Calu3 (cell line): ENCODE results near the gene VPS4B. TPM values are rescaled to one million over a fixed set of nuclear protein-coding genes. Genes with fewer than 3 reads are reported as not detected.

ENCODE experiments used
- BruUV-seq: library from RNA; stranded (reverse); fragments of 400-500 nt; replicated peaks from 2 replicates; lab custom pipeline; 2021; lab: Mats Ljungman, UMichigan
- CTCF ChIA-PET: fragments of 300-600 bp; sonication (Branson Sonifier 250); formaldehyde crosslinking; loops from one replicate; lab custom pipeline; 2022; ENCODE audit warnings: antibody characterized with exemption; lab: Charles Lee
- DNase-seq: peaks from one replicate; pipeline ENCODE4 v3.0.0; 2022
- H3K27ac Mint-ChIP-seq: one replicate; pipeline ENCODE4 v1.8.0; 2022; ENCODE audit warnings: mixed read lengths; ENCODE audit not compliant: unreplicated experiment
- H3K27me3 Mint-ChIP-seq: one replicate; pipeline ENCODE4 v1.8.0; 2022; ENCODE audit warnings: mixed read lengths; ENCODE audit not compliant: unreplicated experiment
- H3K36me3 Mint-ChIP-seq: one replicate; pipeline ENCODE4 v1.8.0; 2022; ENCODE audit warnings: mild to moderate bottlenecking, moderate library complexity, mixed read lengths; ENCODE audit not compliant: insufficient read depth, unreplicated experiment
- H3K4me1 Mint-ChIP-seq: one replicate; pipeline ENCODE4 v1.8.0; 2022; ENCODE audit warnings: mild to moderate bottlenecking, low read depth, mixed read lengths; ENCODE audit not compliant: unreplicated experiment
- H3K4me3 Mint-ChIP-seq: one replicate; pipeline ENCODE4 v1.8.0; 2022; ENCODE audit warnings: mild to moderate bottlenecking, low read depth, moderate library complexity, mixed read lengths; ENCODE audit not compliant: unreplicated experiment
- H3K9me3 Mint-ChIP-seq: one replicate; pipeline ENCODE4 v1.8.0; 2022; ENCODE audit warnings: low read depth, mixed read lengths; ENCODE audit not compliant: unreplicated experiment
- CTCF ChIP-seq: fragments of 200-600 bp; IDR thresholded peaks from one replicate; pipeline ENCODE4 v1.8.0; 2022; ENCODE audit warnings: antibody characterized with exemption; ENCODE audit not compliant: unreplicated experiment
- intact Hi-C: fragments of 100-400 bp; cut with micrococcal nuclease; formaldehyde crosslinking; loops from one replicate; pipeline ENCODE4 v1.10.0; 2022; ENCODE audit not compliant: unreplicated experiment
- total RNA-seq: library from RNA; stranded (reverse); gene quantifications from 2 replicates; pipeline ENCODE4 v1.2.3, GENCODE V29; 2022

VPS4B gene
- total RNA-seq, 1 experiment from 2014 or later = 83.3 TPM

DNA sequence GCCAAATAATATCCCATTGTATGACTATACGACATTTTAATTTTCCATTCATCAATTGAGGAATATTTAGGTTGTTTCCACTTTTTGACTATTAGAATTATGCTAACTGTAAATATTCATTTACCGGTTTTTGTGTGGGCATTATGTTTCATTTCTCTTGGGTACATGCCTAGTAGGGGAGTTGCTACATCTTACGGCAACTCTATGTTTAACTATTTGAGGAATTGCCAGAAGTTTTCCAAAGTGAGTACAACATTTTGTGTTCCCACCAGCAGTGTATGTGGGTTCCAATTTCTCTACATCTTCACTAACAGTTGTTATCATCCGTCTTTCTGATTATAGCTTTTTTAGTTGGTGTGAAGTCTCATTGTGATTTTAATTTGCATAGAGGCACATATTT is 53.7 kb downstream of the VPS4B start:
- peaks cover 8% of the 10 kb centered on the region for H3K4me1 Mint-ChIP-seq
- BruUV-seq = no TSS peak
- DNase-seq = no peak
- peak overlapping the region; percentile 85 for H3K27ac Mint-ChIP-seq
- intact Hi-C loops = loop anchor here (5.0 kb wide), 1 partner anchor 69 kb away; no protein-coding TSS in a partner anchor
- peak overlapping the region; percentile 89 for H3K4me3 Mint-ChIP-seq
- H3K36me3 Mint-ChIP-seq = peaks cover 45% of the 10 kb centered on the region
- peaks cover 4% of the 10 kb centered on the region for H3K9me3 Mint-ChIP-seq
- no peaks in the 10 kb centered on the region for H3K27me3 Mint-ChIP-seq
- CTCF ChIA-PET = no interaction called here
- TF ChIP-seq CTCF = no peak

DNA sequence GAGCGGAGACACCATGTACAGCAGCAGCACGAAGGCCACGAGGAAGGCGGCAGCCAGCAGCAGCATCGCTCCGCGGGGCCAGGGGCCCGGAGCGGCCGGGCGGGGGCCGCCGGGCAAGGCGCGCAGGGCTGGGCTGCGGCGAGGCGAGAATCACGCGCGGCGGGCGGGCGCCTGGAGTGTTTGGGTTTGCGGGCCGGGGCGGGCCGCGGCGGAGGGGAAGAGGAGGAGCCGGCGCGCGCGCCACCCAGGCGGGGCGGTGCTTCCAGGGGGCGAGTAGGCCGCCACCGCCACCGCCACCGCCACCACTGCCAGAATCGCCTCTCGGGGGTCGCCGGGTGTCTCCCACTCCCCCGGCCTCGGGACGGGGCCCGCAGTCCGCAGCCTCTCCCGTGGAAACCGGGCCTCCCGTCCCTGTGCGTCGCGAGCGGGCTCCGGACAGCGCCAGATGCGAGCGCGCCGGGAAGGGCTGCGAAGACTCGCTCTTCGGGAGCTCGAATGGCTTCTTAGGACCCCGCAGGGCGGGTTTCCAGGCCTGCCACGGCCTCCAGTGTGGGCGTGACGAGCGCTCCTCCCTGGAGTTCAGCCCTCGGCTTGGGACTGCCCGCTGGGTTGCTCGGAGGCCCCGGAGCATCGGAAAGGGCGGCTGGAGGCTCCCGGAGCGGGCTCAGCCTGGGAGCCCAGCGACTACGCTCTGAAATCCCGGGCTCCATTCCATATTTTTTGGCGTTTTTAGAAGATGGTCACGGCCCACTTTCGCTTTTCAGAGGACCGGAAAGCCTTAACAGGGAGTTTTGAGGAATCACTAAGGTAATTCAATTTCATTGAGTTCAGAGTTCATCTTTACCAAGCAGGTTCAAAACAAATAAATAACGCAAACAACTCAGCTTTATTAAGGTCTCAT is 55.0 kb downstream of the VPS4B start, which contains the start of gene KDSR:
KDSR (minus strand) TSS at position 154 of the 901 bp plus-strand sequence; CDS start at position 66, 88 bp downstream.
- Mint-ChIP-seq H3K27ac (peak within 1 kb of the TSS; percentile 85), H3K4me3 (peak within 1 kb of the TSS; percentile 89), H3K4me1 (peaks cover 8% of the 10 kb centered on the region), H3K9me3 (peaks cover 4% of the 10 kb centered on the region), H3K27me3 (no peaks in the 10 kb centered on the region), H3K36me3 (peaks cover 45% of the 10 kb centered on the region)
- TF ChIP-seq CTCF = no peak
- CTCF ChIA-PET = interaction anchor here (0.9 kb wide), 1 partner anchor 18 kb away, joined by 3 read pairs; no protein-coding TSS in a partner anchor
- intact Hi-C loops = loop anchor here (5.0 kb wide), 1 partner anchor 70 kb away; no protein-coding TSS in a partner anchor
- TSS peak; percentile 56 for BruUV-seq
- peak; percentile 97 for DNase-seq

DNA sequence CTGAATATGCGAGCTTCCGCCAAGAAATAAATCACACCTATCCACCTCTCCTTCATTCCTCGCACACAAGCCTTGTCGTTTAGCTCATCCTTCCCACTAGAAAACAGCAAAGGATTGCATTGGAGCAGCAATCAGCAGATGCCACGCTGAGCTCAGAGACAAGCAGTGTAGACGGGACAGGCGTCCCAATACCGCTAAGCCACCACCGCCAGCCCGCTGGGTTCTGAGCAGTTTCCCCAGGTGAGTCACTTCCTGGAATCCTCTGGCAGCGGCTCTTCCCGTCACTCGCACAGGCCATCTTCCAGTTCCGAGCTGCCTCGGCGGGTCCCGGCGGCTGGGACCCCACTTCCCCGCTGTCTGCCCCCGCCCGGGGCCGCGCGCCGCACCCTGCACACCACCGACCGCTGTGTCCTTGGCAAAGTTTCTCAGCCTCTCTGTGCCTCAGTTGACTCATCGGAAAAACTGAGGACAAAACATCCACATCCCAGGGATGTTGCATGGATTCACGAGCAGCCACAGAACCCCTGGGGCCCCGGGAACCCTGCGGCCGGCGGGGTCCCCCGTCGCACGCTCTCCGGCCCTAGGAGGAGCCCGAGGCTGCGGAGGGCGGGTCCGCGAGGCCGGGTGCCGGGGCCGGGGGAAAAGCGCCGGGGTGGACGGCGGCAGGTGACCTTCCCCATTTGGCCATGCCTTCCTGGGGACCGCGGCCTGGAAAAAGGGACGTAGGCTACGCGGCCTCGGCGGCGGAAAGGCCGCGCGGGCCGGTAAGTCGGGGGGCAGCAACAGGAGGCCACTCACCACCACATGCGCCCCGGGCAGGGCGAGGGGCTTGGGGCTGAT is 55.8 kb downstream of the VPS4B start:
- no peak for TF ChIP-seq CTCF
- peaks cover 51% of the 10 kb centered on the region for H3K36me3 Mint-ChIP-seq
- no TSS peak for BruUV-seq
- H3K4me1 Mint-ChIP-seq = peaks cover 8% of the 10 kb centered on the region
- intact Hi-C loops = loop anchor here (5.0 kb wide), 1 partner anchor 71 kb away; no protein-coding TSS in a partner anchor
- peaks cover 4% of the 10 kb centered on the region for H3K9me3 Mint-ChIP-seq
- H3K27me3 Mint-ChIP-seq = no peaks in the 10 kb centered on the region
- H3K4me3 Mint-ChIP-seq = peak overlapping the region; percentile 89
- CTCF ChIA-PET = interaction anchor here (0.6 to 2.0 kb wide), 2 partner anchors 73 to 417 kb away, joined by 3 to 8 read pairs; no protein-coding TSS in a partner anchor
- peak overlapping the region; percentile 48 for H3K27ac Mint-ChIP-seq
- DNase-seq = peak; percentile 70

GRCh38 chr18:63365876-63366212 is 56.4 kb downstream of the VPS4B start:
- CTCF ChIA-PET = interaction anchor here (0.6 to 2.0 kb wide), 3 partner anchors 74 to 950 kb away, joined by 3 to 8 read pairs (median 4); no protein-coding TSS in a partner anchor
- intact Hi-C loops = loop anchor here (5.0 kb wide), 1 partner anchor 71 kb away; no protein-coding TSS in a partner anchor
- Mint-ChIP-seq H3K9me3 (peaks cover 4% of the 10 kb centered on the region), H3K27ac (peak overlapping the region; percentile 48), H3K4me3 (peak overlapping the region; percentile 89), H3K27me3 (no peaks in the 10 kb centered on the region), H3K36me3 (peaks cover 51% of the 10 kb centered on the region), H3K4me1 (peaks cover 8% of the 10 kb centered on the region)
- no peak for TF ChIP-seq CTCF
- no peak for DNase-seq
- no TSS peak for BruUV-seq
